ENCODE measurements around the gene AGPAT1. TPM values are rescaled to one million over a fixed set of nuclear protein-coding genes. Genes with fewer than 3 reads are reported as not detected.

AGPAT1 gene
- total RNA-seq, 1 donor from 2014 or later: 60.7 TPM

DNA sequence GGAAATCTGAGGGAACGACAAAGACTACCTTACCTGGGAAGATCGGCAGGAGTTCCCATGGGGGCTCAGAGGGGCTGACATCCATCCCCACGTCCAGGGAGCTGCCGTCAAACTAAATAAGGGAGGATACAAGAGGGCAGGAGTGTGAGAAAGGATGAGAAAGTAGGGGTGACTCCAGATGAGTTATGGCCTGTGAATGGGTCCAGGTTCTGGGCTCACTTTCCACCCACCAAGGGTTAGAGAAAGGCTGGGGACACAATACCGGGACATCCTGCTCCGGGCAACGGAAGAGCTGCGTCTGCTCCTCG is 48.5 kb downstream of the AGPAT1 start:
- no peak for DNase-seq (ENCODE audit: extremely low read depth, low read depth, low spot score)

DNA sequence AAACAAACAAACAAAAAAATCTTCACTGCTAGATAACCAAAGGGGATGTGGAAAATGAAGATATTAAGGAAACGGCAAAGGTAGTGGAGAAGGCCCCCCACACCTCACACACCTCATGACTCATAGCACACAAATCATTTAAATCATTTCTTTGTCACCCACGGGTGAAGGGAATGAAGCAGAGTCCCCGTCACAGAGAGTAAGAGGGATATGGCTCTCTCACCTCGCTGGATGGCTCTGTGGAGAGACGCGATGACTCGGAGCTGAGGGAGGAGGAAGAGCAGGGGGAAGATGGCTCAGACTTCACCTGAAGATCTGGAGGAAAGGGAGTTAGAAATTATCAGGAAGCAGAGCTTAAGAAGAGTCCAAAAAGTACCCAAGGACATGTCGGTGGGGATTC is 49.0 kb downstream of the AGPAT1 start:
- DNase-seq (ENCODE audit: extremely low read depth, low read depth, low spot score): no peak

DNA sequence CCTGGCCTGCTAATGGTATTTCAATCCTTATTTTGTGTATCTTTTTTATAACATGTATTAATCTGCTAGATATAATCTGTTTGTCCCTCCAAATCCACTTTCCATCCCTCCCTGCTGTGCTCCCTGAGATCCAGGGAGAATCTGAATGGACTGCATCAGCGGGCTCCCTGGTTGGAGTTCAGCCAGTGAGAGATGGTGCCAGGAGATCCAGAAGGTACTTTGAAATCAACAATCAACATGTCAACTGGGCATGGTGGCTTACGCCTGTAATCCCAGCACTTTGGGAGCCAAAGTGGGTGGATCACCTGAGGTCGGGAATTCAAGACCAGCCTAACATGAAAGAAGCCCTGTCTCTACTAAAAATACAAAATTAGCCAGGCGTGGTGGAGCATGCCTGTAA is 52.2 kb downstream of the AGPAT1 start:
- DNase-seq (ENCODE audit: extremely low read depth, low read depth, low spot score): no peak

DNA sequence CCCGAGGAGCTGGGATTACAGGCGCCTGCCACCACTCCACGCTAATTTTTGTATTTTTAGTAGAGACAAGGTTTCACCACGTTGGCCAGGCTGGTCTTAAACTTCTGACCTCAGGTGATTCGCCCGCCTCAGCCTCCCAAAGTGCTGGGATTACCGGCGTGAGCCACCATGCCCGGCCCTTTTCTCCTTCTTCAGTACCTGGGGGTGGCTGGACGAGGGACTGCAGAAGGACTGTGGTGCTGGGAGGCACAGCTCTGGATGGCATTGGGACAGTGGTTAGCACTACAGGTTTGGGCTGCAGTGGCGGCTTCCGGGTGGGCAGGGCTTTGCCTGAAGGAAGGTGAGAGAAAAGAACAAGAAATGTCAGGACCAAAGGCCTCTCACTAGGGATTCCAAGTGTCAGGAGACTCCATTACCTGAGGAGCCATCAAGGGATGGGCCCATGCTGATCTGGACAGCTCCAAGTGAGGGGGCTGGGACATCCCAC is 55.3 kb downstream of the AGPAT1 start:
- no peak for DNase-seq (ENCODE audit: extremely low read depth, low read depth, low spot score)

GRCh38 chr6:32118782-32119628 is 56.9 kb downstream of the AGPAT1 start:
- no peak for DNase-seq (ENCODE audit: extremely low read depth, low read depth, low spot score)

Other genes starting within 250 kb of the AGPAT1 start
- gene C2, start 248.4 kb downstream of the AGPAT1 start, total RNA-seq: not detected in 2 replicates
- 0.53 and 2.3 TPM in 2 replicates for gene CFB, start 230.0 kb downstream of the AGPAT1 start, total RNA-seq
- 101 and 117 TPM in 2 replicates for gene NELFE, start 217.1 kb downstream of the AGPAT1 start, total RNA-seq
- 42.1 and 46.3 TPM in 2 replicates for gene SKIC2, start 216.9 kb downstream of the AGPAT1 start, total RNA-seq
- 16.6 and 17.3 TPM in 2 replicates for gene DXO, start 203.9 kb downstream of the AGPAT1 start, total RNA-seq
- gene C4A, start 194.0 kb downstream of the AGPAT1 start, total RNA-seq: 1.3 and 1.8 TPM in 2 replicates
- 1.1 and 1.3 TPM in 2 replicates for gene C4B, start 161.3 kb downstream of the AGPAT1 start, total RNA-seq
- gene CYP21A2, start 137.7 kb downstream of the AGPAT1 start, total RNA-seq: not detected in 2 replicates
- 1.5 and 1.7 TPM in 2 replicates for gene TNXB, start 66.7 kb downstream of the AGPAT1 start, total RNA-seq
- 46.3 and 87.6 TPM in 2 replicates for gene ATF6B, start 47.8 kb downstream of the AGPAT1 start, total RNA-seq
- 3.0 and 5.5 TPM in 2 replicates for gene FKBPL, start 45.8 kb downstream of the AGPAT1 start, total RNA-seq
- gene PRRT1, start 24.1 kb downstream of the AGPAT1 start, total RNA-seq: 0.39 and 0.70 TPM in 2 replicates
- gene PPT2, start 21.9 kb downstream of the AGPAT1 start, total RNA-seq: 18.0 and 54.3 TPM in 2 replicates
- 6.1 and 7.1 TPM in 2 replicates for gene EGFL8, start 11.5 kb downstream of the AGPAT1 start, total RNA-seq
- 72.6 and 88.0 TPM in 2 replicates for gene RNF5, start 2.3 kb upstream of the AGPAT1 start, total RNA-seq
- 0.19 and 6.1 TPM in 2 replicates for gene AGER, start 8.2 kb upstream of the AGPAT1 start, total RNA-seq
- 38.3 and 72.2 TPM in 2 replicates for gene PBX2, start 14.1 kb upstream of the AGPAT1 start, total RNA-seq
- gene GPSM3, start 16.6 kb upstream of the AGPAT1 start, total RNA-seq: 15.5 and 21.8 TPM in 2 replicates
- 66.1 and 242 TPM in 2 replicates for gene NOTCH4, start 48.0 kb upstream of the AGPAT1 start, total RNA-seq
- not detected in 2 replicates for gene TSBP1, start 195.8 kb upstream of the AGPAT1 start, total RNA-seq
- gene BTNL2, start 231.1 kb upstream of the AGPAT1 start, total RNA-seq: not detected in 2 replicates

Data from glomerular endothelial cell (primary cell).